GM19043 (cell line): ENCODE data around the gene PBX4.

Source experiments
- ATAC-seq: cut with Tn5 transposase; IDR thresholded peaks from one replicate; pipeline ENCODE4 v1.9.1; 2021; ENCODE audit warnings: low read depth; ENCODE audit not compliant: unreplicated experiment

The PBX4 gene

DNA sequence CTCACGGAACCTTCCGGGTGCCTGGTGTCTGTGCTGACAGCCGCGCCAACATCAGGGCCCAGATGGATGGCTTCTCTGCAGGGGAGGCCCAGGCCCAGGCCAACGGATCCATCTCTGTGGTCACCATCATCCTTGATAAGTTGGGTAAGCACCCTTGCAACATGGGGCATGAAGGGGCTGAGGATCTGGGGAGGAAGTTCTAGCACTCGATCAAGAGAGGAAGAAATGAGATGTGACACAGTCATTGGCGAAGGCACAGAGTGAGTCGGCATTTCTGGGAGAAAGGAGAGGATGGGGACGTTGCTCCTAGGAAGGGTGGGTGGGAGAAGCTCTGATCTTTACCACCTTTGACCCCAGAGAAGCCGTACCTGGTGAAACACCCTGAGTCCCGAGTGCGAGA lies 76.0 kb downstream of the PBX4 start:
- ATAC-seq: no peak

DNA sequence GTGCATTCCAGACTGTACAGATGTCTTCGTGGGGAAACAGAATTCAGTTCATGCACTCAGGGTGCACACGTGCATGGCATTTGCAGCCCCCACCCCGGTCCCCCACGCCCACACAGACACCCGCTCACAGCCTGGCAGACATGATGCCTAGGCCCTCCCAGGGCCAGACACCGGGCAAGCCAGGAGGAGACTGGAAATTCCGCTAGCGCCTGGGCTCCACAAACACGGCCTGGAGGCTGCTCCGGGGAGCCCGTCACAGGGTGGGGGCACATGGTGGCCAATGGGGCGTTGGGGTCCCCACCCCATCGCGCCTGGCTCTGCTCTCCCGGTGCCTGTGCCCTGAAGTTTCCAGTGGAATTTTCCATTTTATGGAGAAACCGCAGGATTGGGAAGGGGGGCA lies 76.9 kb downstream of the PBX4 start:
- no peak for ATAC-seq

DNA sequence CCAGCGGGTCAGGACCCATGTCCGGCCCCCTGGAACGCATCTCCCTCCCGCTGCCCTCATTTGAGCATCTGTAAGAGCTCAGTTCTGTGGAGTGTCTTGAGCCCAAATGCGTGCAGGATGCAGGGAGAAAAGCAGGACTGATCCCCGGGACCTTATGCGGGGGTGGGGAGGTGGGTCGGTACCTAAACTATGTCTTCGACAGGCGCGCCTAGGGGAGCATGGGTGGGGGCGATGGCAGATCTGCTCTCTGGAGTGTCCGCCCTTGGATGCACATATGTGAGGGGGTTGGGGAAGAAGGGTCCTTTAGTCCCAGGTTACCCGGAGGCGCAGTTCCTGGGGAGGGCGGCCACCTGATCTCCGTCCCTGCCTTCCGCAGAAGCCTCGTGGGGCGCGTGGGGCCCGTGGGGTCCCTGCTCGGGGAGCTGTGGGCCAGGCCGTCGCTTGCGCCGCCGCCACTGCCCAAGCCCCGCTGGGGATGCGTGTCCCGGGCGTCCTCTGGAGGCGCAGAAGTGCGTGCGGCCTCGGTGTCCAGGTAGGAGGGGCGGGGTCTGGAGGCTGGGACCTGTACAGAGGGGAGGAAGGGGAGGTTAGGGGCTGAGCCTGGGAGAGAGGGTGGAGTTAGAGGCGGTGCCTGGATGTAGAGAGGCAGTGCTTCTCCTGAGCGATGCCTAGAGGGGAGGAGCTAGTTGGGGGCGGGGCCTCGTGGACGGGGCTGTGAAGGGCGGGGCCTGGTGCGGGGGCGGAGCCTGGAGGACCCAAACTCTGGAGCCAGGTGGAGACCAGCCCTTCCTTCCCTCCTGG lies 77.6 kb downstream of the PBX4 start:
- no peak for ATAC-seq

DNA sequence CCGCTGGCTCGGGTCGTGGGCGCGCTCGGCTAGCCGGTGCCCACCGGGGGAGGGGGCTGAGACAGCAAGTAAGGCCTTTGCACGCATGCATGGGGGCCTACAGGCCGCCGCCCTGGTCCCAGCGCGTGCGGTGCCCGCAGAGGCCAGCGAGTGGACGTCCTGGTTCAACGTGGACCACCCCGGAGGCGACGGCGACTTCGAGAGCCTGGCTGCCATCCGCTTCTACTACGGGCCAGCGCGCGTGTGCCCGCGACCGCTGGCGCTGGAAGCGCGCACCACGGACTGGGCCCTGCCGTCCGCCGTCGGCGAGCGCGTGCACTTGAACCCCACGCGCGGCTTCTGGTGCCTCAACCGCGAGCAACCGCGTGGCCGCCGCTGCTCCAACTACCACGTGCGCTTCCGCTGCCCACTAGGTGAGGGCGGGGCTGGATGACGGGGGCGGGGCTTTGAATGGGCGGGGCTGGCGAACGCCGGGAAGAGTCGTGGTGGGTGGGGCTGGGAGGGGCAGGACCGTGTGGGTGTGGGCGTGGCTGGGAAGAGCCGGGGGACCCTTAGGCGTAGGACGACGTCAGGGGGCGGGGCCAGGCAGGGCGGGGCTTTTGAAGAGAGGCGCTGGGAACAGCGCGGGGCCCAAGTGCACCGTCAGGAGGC lies 78.3 kb downstream of the PBX4 start:
- no peak for ATAC-seq

DNA sequence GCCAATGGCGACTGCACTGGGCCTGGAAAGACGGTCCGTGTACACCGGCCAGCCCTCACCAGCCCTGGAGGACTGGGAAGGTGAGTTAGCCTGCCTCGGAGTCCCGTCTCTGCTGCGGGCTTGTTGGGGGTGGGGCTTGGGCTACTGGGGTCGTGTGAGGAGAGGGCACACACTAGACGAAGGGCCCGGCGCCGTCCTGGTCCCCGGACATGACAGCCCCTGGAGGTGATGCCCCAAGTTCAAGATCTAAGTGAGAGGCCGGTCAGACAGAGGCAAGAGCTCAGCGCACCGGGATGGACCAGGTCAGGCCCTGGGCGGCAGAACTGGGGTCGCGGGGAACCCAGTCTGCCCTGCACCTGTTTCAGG lies 78.8 kb downstream of the PBX4 start:
- no peak for ATAC-seq

DNA sequence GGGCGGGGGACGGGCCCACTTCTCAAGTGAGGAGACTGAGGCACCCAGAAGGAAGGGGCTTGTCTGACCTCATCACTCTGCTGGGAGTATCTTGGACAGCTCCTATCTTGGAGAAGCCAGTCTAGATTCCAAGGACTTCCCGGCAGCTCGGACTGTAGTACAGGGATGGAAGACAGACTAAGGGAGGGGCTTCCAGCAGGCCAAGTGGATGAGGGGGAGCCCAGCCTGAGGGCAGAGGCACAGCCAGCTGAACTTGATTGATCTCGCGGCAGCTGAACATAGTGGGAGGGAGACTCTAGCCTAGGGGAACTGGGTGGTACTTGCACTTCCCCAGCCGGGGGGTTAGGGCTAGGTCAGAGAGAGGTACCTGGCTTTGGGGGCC lies 79.7 kb downstream of the PBX4 start:
- no peak for ATAC-seq

DNA sequence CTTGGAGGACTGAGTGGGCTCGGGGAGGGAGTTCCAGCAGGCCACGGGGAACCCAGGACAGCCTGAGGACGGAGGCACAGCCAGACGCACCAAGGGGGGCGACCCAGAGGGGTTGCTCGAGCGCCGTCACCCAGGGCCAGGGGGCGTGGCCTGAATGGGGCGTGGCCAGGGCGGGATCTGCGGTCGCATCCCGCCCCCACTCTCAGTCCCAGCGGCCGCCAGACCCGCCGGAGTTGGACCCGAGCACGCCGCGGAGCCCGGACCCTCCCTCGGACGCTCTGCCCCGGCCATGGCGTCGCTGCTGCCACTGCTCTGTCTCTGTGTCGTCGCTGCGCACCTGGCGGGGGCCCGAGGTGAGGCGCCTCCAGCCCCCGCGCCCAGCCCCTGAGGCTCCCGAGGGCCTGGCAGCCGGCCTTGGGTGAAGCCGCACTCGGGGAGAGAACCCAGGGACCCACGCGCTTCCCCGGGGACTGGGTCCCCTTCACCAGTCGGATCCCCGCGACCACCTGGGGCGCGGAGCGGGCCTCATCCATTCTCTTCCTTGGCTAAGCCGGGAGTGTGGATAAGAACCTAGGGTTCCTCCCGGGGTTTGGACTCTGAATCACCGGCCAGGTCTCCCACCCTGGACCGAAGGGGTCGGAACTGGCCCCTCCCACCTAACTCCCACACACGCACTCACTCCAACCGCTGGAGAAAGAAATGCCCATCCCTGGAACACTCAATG lies 80.3 kb downstream of the PBX4 start, which contains the start of gene CILP2:
CILP2 (plus strand) TSS at position 205 of the 724 bp plus-strand sequence; CDS start at position 290, 85 bp downstream.
- ATAC-seq: no peak

DNA sequence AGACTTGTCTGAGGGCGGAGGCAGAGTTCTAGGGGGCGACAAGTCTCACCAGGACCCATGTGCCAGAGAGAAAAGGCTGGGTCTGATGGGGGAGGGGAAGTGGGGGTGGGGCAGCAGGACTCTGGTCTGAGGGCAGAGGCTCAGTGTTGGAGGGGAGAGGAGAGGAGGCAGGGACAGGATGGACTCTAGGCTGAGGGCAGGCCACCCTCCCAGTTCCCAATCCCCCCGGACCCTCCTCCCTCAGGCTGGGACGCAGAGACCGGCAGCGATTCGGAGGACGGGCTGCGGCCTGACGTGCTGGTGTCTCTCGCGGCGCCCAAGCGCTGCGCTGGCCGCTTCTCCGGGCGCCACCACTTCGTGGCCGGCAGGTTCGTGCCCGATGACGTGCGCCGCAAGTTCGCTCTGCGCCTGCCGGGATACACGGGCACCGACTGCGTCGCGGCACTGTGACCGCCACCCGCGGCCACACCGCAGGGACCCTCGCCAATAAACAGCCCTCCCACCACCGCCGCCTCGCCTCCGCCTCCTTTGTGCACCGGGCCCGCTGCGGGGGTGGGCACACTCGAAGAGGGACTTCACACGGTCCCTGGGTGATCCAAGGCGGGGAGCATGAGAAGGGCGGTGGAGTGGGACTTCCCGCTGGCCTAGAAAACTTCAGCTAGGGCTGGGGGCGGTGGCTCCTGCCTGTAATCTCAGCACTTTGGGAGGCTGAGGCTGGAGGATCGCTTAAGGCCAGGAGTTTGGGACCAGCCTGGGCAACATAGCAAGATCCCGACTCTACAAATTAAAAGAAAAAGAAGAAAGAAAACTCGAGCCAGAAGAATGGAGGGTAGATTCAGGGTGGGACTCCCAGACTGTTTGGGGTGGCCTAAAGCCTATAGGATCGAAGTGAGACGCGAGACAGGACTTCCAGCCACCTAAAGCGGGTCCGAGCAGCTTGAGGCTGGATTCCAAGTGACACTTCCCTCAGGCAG lies 81.1 kb downstream of the PBX4 start:
- no peak for ATAC-seq

DNA sequence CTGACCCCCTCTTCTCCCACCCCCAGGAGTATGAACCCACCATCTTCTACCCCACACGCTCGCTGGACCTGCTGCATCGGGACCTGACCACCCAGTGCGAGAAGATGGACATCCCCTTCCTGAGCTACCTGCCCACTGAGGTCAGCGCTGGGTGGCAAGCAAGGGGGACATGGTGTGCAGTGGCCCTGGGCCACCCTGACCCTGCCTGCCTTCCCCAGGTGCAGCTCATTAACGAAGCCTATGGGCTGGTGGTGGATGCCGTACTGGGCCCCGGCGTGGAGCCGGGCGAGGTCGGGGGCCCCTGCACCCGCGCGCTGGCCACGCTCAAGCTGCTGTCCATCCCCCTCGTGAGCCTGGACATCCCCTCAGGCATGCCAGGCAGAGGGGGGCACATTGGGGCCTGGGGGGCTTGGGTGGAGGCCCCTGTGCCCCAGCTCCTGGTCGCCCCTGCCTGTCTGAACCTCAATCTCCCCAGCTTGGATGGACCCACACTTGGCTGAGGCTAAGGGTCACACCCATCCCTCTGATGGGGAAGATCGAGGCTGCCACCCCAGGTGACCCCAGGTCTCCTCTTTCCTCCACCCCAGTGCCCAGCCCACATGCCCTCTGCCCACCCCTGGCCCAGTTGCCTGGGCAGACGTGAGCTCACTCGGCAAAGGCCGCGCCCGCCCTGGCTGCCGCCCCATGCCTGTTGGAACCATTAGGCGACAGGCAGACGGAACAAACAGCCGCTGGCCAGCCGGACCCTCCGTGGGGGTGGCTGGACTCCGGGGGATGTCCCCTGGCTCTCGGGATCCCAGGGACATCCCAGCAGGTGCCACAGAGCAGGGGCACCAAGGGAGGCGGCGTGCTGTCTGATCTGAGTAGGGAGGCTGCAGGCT lies 82.9 kb downstream of the PBX4 start:
- no peak for ATAC-seq

DNA sequence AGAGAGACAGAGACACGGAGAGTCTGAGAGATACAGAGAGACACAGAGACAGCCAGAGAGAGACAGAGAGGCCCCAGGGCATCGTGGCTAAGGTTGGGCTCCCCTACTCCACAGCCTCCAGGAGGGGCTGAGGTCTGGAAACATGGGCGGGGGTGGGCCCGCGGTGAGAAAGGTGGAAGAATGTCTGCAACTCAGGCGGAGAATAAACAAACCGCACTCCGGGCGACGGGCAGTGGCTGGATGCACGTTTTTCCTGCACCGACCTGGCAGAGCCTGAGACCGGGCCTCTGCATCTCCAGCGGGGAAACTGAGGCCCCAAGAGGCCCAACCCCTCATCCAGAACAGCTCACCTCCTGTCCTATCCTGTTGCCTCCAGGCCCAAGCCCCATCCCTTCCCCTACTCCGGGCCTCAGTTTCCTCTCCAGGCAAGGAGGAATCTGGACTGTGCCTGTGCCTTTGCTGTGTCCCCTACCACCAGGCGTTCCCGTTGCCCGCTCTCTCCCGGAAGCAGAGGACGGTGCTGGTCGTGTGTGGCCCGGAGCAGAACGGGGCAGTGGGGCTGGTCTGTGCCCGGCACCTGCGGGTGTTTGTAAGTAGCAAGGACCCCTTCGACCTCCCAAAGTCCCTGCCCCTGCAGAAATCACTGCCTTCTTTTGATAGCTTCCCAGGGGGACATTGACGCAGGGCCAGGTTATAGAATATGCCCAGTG lies 83.8 kb downstream of the PBX4 start:
- ATAC-seq: no peak

DNA sequence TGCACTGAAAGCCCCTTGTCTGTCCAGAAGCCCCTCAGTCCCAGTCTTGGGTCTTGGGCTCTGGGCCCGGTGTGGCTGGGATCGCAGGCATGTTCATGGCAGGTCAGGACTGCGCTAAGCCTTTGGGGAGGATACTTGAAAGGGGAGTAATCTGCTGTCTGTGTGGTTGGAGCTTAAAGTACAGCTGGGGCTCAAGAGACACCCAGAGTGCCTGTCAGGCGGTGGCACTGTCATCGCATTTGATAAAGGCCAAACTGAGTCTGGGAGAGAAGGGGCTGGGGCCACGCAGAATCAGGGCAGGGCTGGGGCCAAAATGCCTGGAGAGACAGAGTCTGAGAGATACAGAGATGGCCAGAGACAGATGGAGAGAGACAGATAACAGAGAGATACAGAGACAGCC lies 84.6 kb downstream of the PBX4 start:
- ATAC-seq: no peak

DNA sequence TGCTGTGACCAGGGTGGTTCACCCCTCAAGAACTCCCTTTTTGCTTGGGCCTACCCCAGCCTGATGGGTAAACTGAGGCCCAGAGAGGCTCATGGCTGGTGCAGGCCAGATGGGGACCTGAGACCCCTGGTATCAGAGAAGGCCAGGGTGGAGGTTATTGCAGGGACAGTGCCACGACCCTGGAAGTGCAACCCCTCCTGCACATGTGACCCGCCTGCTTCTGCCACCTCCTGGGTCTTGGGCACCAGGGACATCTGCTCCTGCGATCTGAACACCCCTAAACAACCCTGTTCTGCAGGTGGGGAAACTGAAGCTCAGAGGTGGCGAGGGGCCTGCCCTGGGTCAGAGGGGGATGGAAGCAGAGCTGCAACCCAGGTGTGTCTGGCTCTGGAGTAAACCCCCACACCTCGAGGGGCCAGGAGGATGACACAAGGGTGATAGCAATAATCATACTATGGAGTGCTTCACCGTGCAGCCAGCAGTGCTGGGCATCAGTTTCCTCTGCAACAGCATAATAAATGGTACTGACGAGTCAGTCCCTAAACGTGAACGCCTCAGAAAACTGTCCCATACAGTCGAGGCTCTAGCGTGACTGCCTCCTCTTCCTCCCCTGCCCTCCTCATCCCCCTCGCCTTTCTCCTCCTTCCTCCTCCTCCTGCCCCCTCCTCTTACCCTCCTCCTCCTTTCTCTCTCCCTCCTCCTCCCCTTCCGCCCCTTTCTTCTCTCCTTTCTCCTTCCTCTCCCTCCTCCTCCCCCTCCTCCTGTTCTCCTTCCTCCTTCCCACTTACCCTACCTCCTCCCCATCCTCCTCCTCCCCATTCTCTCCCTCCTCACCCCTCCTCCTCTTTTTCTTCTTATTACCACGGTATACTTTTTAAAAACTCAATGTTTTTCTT lies 85.4 kb downstream of the PBX4 start:
- ATAC-seq: no peak

DNA sequence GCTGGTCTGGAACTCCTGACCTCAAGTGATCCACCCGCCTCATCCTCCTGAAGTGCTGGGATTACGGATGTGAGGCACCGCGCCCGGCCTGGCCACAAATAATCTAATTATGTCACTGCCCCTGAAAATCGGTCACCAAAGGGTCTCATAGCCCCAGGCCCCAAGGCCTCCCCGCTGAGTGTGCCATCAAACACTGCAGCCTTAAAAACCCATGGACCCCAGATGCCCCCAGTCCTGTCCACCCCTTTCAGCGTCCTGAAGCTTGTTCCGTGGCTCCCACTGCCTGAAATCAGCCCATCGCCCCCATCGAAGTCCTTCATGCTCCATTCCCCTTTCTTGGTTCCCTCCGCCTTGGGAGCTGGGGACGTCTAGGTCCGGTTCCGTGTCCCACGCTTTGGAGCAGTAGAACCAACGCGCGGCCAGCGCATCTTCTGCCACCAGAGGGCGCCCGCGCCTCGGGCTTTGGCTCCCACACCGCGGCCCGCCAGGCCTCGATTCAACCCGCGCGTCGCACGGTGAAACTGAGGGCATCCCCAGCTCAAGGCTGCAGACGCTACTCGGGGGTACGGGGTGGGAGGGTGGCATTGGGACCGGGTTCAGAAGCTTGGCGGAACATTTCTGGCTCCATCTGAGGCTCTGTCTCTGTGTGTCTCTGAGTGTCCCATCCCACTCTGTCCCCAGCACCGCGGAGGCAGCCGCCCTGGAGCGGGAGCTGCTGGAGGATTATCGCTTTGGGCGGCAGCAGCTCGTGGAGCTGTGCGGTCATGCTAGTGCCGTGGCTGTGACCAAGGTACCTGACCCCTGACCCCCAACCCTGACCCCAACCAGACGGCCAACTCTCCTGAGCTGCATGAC lies 86.3 kb downstream of the PBX4 start:
- ATAC-seq: no peak

DNA sequence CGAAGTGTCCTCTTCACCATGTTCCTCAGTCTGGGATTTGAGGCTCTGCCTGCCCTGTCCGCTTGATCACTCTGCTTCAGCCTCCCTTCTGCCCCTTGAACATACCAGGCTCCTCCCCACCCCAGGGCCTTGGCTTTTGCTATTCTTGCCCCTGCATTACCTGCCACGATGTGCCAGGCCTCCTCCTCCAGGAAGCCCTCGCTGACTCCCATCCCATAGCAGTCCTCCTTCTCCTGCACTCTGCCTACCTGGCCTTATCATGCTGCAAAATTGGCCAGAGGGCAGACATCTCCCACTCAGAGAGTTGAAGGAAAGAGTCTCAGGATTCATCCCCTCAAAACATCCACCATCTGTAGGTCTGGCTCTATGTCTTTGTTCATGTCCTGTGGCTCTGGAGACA lies 87.6 kb downstream of the PBX4 start:
- ATAC-seq: no peak

DNA sequence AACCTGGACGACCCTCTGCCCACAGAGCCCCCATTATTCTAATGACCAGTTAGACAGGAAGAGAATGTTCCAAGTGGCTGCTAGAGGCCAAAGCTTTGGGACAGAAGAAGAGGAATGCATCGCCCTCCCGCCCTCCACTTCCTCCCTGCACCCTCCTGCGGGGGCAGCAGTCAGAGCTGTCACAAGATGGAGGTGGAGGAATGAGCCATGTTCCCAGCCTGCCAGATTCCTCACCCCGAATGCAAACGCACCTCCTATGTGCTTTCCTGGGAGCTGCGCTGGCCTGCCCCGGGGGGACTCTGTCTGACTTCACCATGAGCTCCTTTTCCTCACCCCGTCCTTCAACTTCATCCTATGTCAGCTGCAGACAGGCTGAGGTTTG lies 88.1 kb downstream of the PBX4 start:
- no peak for ATAC-seq

DNA sequence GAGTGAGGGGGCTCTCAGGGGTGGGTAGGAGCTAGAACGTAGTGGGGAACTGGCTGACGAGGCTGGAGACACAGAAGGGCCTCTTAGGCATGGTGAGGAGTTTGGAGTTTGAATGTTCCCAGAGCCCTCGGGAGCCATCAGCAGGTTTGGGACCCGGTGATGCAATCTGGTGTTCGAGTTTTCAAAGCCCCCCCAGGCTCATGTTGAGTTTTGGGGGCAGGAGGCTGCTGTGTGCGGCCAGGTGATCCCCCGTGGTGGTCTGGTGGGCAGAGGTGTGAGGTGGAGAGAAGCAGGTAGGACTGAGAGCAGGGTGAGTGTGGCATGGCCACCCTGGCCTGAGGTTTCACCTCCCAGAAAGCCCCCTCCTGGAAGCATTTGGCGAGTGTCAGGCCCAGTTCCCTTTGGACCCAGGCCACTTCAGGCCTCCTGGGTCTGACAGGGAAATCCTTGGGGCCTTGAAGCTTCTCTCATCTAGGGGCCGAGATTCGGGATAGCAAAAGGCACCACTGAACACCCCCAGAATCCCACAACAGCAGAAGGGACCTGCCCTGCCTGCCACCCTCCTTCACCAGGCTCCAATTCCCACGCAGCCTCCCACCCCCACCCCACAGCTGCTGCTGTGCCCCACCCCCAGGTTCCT lies 88.6 kb downstream of the PBX4 start:
- no peak for ATAC-seq
